ENCODE results near the gene NMNAT2.

DNA sequence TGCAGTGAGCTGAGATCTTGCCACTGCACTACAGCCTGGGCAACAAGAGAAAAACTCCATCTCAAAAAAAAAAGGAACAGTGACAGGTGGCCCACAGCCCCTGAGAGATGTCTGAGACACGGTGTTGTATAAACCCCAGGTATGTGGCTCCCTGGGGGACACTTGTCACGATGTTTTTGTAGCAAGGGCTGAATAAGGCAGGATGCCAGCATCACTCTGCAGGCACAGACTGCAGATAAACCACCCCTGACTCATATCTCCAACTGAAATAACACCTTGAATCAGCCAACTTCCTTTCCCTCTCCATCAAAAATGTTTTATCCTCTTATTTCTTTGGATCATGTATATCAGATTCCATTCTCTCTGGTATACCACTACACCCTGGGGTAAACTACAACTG, 52.5 kb downstream of the NMNAT2 start:
- TF ChIP-seq, protein P1, sequence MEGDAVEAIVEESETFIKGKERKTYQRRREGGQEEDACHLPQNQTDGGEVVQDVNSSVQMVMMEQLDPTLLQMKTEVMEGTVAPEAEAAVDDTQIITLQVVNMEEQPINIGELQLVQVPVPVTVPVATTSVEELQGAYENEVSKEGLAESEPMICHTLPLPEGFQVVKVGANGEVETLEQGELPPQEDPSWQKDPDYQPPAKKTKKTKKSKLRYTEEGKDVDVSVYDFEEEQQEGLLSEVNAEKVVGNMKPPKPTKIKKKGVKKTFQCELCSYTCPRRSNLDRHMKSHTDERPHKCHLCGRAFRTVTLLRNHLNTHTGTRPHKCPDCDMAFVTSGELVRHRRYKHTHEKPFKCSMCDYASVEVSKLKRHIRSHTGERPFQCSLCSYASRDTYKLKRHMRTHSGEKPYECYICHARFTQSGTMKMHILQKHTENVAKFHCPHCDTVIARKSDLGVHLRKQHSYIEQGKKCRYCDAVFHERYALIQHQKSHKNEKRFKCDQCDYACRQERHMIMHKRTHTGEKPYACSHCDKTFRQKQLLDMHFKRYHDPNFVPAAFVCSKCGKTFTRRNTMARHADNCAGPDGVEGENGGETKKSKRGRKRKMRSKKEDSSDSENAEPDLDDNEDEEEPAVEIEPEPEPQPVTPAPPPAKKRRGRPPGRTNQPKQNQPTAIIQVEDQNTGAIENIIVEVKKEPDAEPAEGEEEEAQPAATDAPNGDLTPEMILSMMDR (conservative IDR thresholded peaks at IDR 0.05; ENCODE audit: low read length), result no peak
- TF ChIP-seq EZH2phosphoT487 (IDR thresholded peaks at IDR 0.05; ENCODE audit: borderline replicate concordance, low read depth, low read length), result no peak

All from OCI-LY7 (cell line).